PC-3 (cell line): ENCODE results near the gene SLC35B4.

ENCODE experiments used
- CTCF ChIP-seq: fragments of 300-600 bp; sonication (generic); conservative IDR thresholded peaks from 2 replicates; pipeline ENCODE4 v1.5.1; 2017; ENCODE audit warnings: antibody characterized with exemption, low read depth, mild to moderate bottlenecking, low read length
- EZH2 ChIP-seq: fragments of 300-600 bp; sonication (generic); IDR thresholded peaks from one replicate; pipeline ENCODE4 v1.6.1; 2017; ENCODE audit warnings: antibody characterized with exemption, mild to moderate bottlenecking, low read length; ENCODE audit not compliant: unreplicated experiment
- EZH2phosphoT487 ChIP-seq: fragments of 300-600 bp; sonication (generic); IDR thresholded peaks from 2 replicates; pipeline ENCODE4 v1.6.1; 2018; ENCODE audit warnings: mild to moderate bottlenecking, antibody characterized with exemption, low read length, borderline replicate concordance

- TF ChIP-seq CTCF = no peak
- no peak for TF ChIP-seq EZH2
- TF ChIP-seq EZH2phosphoT487 = no peak
Observed at GRCh38 chr7:134279898-134280297, 36.8 kb downstream of the SLC35B4 start.
